ENCODE data around the gene ECPAS.
"Not testable (repeated sequence)": the region's sequence is repeated elsewhere in the genome, so short reads cannot be mapped to it uniquely, and the experiment has no call there.

Gene ECPAS
- total RNA-seq, result 177 to 371 (median 305) reads per million in 9 experiments

DNA sequence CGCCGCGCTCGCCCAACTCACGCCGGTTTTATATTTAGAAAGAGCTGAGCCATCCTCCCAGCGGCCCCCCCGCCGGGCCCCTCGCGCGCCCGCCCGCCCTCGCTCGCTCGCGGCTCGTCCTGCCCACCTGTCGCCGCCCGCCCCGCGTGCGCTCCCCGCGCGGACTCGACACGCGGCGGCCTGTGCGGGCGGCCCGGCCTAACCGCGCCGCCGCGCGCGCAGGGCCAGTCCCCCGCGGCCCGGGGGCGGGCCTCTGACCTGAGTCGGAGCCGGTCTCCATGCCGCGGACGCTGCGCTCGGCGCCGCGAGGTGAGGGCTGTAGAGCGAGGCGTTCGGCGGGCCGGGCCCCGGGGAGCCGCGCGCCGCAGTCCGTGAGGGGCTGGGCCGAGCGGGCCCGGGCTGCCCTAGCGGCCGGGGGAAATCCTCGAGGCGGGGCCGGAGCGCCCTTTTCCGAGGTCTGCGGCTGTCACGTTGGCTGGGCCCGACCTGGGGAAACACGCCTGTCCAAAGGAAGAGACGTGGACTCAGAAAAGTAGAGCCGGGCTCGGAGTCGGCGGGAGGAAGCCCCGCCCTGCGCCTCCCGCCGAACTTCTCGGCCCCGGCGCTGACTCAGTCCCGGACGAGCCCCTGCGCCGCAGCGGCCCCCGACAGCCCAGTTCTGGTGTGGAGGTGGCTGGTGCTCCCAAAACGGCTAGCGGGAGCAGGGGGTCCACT lies at the start of gene ECPAS:
ECPAS (minus strand) TSS at position 526 of the 714 bp plus-strand sequence. CDS start 11,465 bp downstream, outside the sequence.
- peak; percentile 49 to 64 (median 56) for DNase-seq
- peaks cover 0 to 5% of the 10 kb centered on the region in 2 donors for H3K27me3 Mint-ChIP-seq
- H3K4me1 Mint-ChIP-seq (ENCODE audit: low read depth in 2 of 2), result peaks cover 15 to 27% of the 10 kb centered on the region in 2 donors
- peaks cover 12% of the 10 kb centered on the region for H3K36me3 Mint-ChIP-seq (ENCODE audit: insufficient read depth)
- peak within 1 kb of the TSS; percentile 84 to 86 for H3K4me3 Mint-ChIP-seq
- H3K27ac Mint-ChIP-seq, result peak within 1 kb of the TSS; percentile 80 to 86
- H3K9me3 Mint-ChIP-seq, result no peaks in the 10 kb centered on the region
- peak; percentile 62 for ATAC-seq (replicated peaks)

DNA sequence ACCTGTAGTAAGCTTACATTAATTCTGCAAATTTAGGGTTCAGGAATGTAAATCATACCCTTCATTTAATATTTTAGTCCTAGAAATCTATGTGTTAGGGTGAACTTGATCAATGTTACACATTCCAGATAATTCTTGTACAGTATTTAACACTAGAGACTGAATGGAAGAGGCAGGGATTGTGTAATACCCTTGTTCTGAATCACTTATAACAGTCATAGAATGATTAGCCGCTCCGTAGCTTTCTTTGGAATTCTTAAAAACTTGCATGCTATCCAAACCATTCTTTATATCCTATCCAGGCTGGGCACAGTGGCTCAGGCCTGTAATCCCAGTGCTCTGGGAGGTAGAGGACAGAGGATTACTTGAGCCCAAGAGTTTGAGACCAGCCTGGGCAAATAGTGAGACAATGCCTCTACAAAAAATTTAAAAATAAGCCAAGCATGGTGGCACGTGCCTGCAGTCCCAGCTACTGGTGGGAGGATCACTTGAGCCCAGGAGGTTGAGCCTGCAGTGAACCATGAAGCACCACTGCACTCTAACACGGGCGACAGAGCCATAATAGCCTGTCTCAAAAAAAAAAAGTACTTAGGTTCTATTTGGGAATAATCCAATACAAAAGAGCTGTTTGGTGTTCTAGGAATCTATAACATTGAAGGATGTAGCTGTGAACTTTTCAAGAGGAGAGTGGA lies 49.1 kb upstream of the ECPAS start:
- H3K9me3 Mint-ChIP-seq, result peaks cover 3 to 13% of the 10 kb centered on the region in 2 donors
- DNase-seq (no peak), ATAC-seq (replicated peaks) (no peak)
- H3K4me1 Mint-ChIP-seq (ENCODE audit: low read depth in 2 of 2), result no peaks in the 10 kb centered on the region
- H3K27ac Mint-ChIP-seq, result no peak overlapping the region
- H3K36me3 Mint-ChIP-seq (ENCODE audit: insufficient read depth), result peaks cover 22% of the 10 kb centered on the region
- no peak overlapping the region for H3K4me3 Mint-ChIP-seq
- H3K27me3 Mint-ChIP-seq, result no peaks in the 10 kb centered on the region

- Mint-ChIP-seq H3K36me3 (ENCODE audit: insufficient read depth) (peaks cover 22% of the 10 kb centered on the region), H3K4me1 (ENCODE audit: low read depth in 2 of 2) (peaks cover 0 to 4% of the 10 kb centered on the region in 2 donors), H3K27ac (peak overlapping the region in 1 of 2 donors; percentile 67), H3K4me3 (no peak overlapping the region), H3K27me3 (no peaks in the 10 kb centered on the region), H3K9me3 (peaks cover 3 to 13% of the 10 kb centered on the region in 2 donors)
- ATAC-seq (replicated peaks) (no peak), DNase-seq (no peak)
These were observed 47.5 kb upstream of the ECPAS start for GRCh38 chr9:111531716-111532115.

DNA sequence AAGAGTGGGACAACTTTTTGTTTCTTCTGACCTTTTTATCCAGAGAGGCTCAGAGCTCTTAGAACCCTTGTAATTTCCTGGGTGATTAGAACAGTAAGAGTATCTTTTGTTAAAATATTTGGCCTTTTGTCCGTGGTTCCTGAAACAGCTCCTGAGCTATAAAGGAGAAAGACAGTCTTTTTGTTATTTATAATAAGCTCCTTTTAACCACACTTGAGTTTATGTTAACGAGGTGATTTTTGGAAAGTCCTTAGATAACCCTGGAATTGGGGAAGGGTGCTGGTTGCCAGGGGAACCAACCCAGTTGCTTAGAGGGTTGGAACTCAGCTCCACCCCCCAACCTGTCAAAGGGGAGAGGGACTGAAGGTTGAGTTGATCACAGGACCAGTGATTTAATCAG lies 45.6 kb upstream of the ECPAS start:
- peaks cover 26% of the 10 kb centered on the region for H3K36me3 Mint-ChIP-seq (ENCODE audit: insufficient read depth)
- no peak for ATAC-seq (replicated peaks)

DNA sequence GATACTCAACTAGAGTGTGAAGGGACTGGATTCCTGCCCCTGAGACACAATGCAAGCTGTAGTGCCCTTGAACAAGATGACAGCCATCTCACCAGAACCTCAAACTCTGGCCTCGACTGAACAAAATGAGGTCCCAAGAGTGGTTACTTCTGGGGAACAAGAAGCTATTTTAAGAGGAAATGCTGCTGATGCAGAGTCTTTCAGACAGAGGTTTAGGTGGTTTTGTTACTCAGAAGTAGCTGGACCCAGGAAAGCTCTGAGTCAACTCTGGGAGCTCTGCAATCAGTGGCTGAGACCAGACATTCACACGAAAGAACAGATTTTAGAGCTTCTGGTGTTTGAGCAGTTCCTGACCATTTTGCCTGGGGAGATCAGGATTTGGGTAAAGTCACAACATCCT lies 43.2 kb upstream of the ECPAS start:
- ATAC-seq (replicated peaks) (no peak), DNase-seq (no peak)
- H3K9me3 Mint-ChIP-seq, result no peaks in the 10 kb centered on the region
- no peak overlapping the region for H3K4me3 Mint-ChIP-seq
- no peak overlapping the region for H3K27ac Mint-ChIP-seq
- peaks cover 18% of the 10 kb centered on the region for H3K36me3 Mint-ChIP-seq (ENCODE audit: insufficient read depth)
- peaks cover 17 to 20% of the 10 kb centered on the region in 2 donors for H3K4me1 Mint-ChIP-seq (ENCODE audit: low read depth in 2 of 2)
- H3K27me3 Mint-ChIP-seq, result peaks cover 0 to 14% of the 10 kb centered on the region in 2 donors

More for the DNA sequence above, 45.6 kb upstream of the ECPAS start:
- Mint-ChIP-seq H3K27ac (no peak overlapping the region), H3K4me3 (no peak overlapping the region), H3K27me3 (peaks cover 0 to 9% of the 10 kb centered on the region in 2 donors), H3K9me3 (peaks cover 3 to 8% of the 10 kb centered on the region in 2 donors), H3K4me1 (ENCODE audit: low read depth in 2 of 2) (peaks cover 11 to 16% of the 10 kb centered on the region in 2 donors)
- DNase-seq, result no peak

GRCh38 chr9:111525056-111525977 lies 41.1 kb upstream of the ECPAS start, which contains the start of gene ZNF483:
Gene ZNF483 (plus strand): TSS chr9:111525179. CDS start chr9:111527396, 2,217 bp downstream.
- H3K27me3 Mint-ChIP-seq, result peaks cover 10 to 21% of the 10 kb centered on the region in 2 donors
- peaks cover 13% of the 10 kb centered on the region for H3K36me3 Mint-ChIP-seq (ENCODE audit: insufficient read depth)

GRCh38 chr9:111524731-111525055 lies 40.5 kb upstream of the ECPAS start:
- Mint-ChIP-seq H3K27ac (peak overlapping the region; percentile 94 to 95), H3K27me3 (peaks cover 10 to 21% of the 10 kb centered on the region in 2 donors), H3K4me3 (peak overlapping the region; percentile 88), H3K36me3 (ENCODE audit: insufficient read depth) (peaks cover 13% of the 10 kb centered on the region), H3K9me3 (no peaks in the 10 kb centered on the region), H3K4me1 (ENCODE audit: low read depth in 2 of 2) (peaks cover 17 to 20% of the 10 kb centered on the region in 2 donors)
- no peak for ATAC-seq (replicated peaks)
- DNase-seq, result no peak

More at GRCh38 chr9:111525056-111525977, 41.1 kb upstream of the ECPAS start, which contains the start of gene ZNF483:
- peak; percentile 91 for ATAC-seq (replicated peaks)
- H3K9me3 Mint-ChIP-seq, result no peaks in the 10 kb centered on the region
- H3K4me3 Mint-ChIP-seq, result peak within 1 kb of the TSS; percentile 88
- DNase-seq, result peak; percentile 53 to 60 (median 59)
- peak within 1 kb of the TSS; percentile 94 to 95 for H3K27ac Mint-ChIP-seq
- H3K4me1 Mint-ChIP-seq (ENCODE audit: low read depth in 2 of 2), result peaks cover 17 to 20% of the 10 kb centered on the region in 2 donors

GRCh38 chr9:111516061-111516465 lies 31.9 kb upstream of the ECPAS start:
- no peak for ATAC-seq (replicated peaks)
- H3K27ac Mint-ChIP-seq, result no peak overlapping the region
- peaks cover 5 to 6% of the 10 kb centered on the region in 2 donors for H3K27me3 Mint-ChIP-seq
- no peak for DNase-seq
- no peaks in the 10 kb centered on the region for H3K36me3 Mint-ChIP-seq (ENCODE audit: insufficient read depth)
- H3K9me3 Mint-ChIP-seq, result peaks cover 0 to 2% of the 10 kb centered on the region in 2 donors
- no peak overlapping the region for H3K4me3 Mint-ChIP-seq
- H3K4me1 Mint-ChIP-seq (ENCODE audit: low read depth in 2 of 2), result peaks cover 0 to 2% of the 10 kb centered on the region in 2 donors

GRCh38 chr9:111514967-111515366 lies 30.8 kb upstream of the ECPAS start:
- ATAC-seq (replicated peaks) (no peak), DNase-seq (no peak)
- Mint-ChIP-seq H3K27me3 (no peaks in the 10 kb centered on the region), H3K4me1 (ENCODE audit: low read depth in 2 of 2) (peaks cover 0 to 2% of the 10 kb centered on the region in 2 donors), H3K27ac (no peak overlapping the region), H3K4me3 (no peak overlapping the region), H3K9me3 (peaks cover 0 to 2% of the 10 kb centered on the region in 2 donors), H3K36me3 (ENCODE audit: insufficient read depth) (no peaks in the 10 kb centered on the region)

DNA sequence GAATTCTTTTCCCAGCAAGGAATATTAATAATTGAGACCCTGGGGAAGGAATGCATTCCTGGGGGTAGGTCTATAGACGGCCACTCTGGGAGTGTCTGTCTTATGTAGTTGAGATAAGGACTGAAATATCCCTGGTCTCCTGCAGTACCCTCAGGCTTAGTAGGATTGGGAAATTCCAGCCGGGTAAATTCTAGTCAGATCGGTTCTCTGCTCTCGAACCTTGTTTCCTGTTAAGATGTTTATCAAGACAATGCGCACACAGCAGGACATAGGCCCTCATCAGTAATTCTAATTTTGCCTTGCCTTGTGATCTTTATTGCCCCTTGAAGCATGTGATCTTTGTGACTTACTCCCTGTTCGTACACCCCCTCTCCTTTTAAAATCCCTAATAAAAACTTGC lies 27.4 kb upstream of the ECPAS start:
- ATAC-seq (replicated peaks); H3K4me3 Mint-ChIP-seq; DNase-seq; H3K4me1 Mint-ChIP-seq (ENCODE audit: low read depth in 2 of 2); H3K27ac Mint-ChIP-seq; H3K36me3 Mint-ChIP-seq (ENCODE audit: insufficient read depth); H3K9me3 Mint-ChIP-seq; H3K27me3 Mint-ChIP-seq: not testable (repeated sequence)

DNA sequence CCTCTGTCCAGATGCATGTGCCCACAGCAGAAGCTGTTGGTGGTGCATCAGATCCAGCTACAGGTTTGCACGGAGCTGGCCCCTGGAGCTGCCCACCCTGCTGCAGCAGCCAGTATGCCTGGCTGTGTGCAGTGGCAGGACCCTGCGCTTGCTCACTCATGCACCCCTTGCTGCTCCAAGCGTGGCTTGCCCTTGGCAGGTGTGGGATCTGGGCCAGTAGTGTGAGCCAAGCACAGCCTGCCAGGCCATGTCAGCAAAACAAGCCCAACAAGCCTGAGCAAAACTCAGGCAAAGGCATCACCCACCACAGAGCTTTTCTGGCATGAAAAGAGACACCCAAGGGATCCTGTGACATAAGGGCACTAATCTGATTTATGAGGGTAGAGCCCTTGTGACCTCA lies 18.3 kb upstream of the ECPAS start:
- ATAC-seq (replicated peaks), result no peak
- Mint-ChIP-seq H3K27ac (no peak overlapping the region), H3K9me3 (no peaks in the 10 kb centered on the region), H3K4me3 (no peak overlapping the region), H3K36me3 (ENCODE audit: insufficient read depth) (no peaks in the 10 kb centered on the region), H3K27me3 (peaks cover 23 to 25% of the 10 kb centered on the region in 2 donors), H3K4me1 (ENCODE audit: low read depth in 2 of 2) (no peaks in the 10 kb centered on the region)
- DNase-seq, result no peak

- Mint-ChIP-seq H3K27ac (no peak overlapping the region), H3K4me1 (ENCODE audit: low read depth in 2 of 2) (no peaks in the 10 kb centered on the region), H3K36me3 (ENCODE audit: insufficient read depth) (no peaks in the 10 kb centered on the region), H3K4me3 (no peak overlapping the region), H3K9me3 (no peaks in the 10 kb centered on the region), H3K27me3 (peaks cover 25% of the 10 kb centered on the region in 2 donors)
- ATAC-seq (replicated peaks) (no peak), DNase-seq (no peak)
These were observed 17.5 kb upstream of the ECPAS start for GRCh38 chr9:111501648-111502047.

GRCh38 chr9:111501005-111501562 lies 16.9 kb upstream of the ECPAS start:
- H3K4me3 Mint-ChIP-seq, result no peak overlapping the region

More at GRCh38 chr9:111501005-111501562, 16.9 kb upstream of the ECPAS start:
- H3K4me1 Mint-ChIP-seq (ENCODE audit: low read depth in 2 of 2), result no peaks in the 10 kb centered on the region
- ATAC-seq (replicated peaks) (no peak), DNase-seq (no peak)
- H3K36me3 Mint-ChIP-seq (ENCODE audit: insufficient read depth), result no peaks in the 10 kb centered on the region
- no peak overlapping the region for H3K27ac Mint-ChIP-seq
- peaks cover 25% of the 10 kb centered on the region in 2 donors for H3K27me3 Mint-ChIP-seq
- no peaks in the 10 kb centered on the region for H3K9me3 Mint-ChIP-seq
